Activated CD4-positive, alpha-beta memory T cell treated with anti-CD3 and anti-CD28 coated beads for 36 hours (primary cell): ENCODE data around the gene SDSL. TPM values are rescaled to one million over a fixed set of nuclear protein-coding genes. Genes with fewer than 3 reads are reported as not detected.

Experiments used
- CTCF ChIA-PET: fragments of 350-600 bp; sonication (Branson Sonifier 250); formaldehyde crosslinking; loops from one replicate; lab custom pipeline; 2021; ENCODE audit warnings: antibody characterized with exemption, inconsistent platforms; lab: Charles Lee
- POLR2A ChIA-PET: fragments of 350-600 bp; sonication (Branson Sonifier 250); formaldehyde crosslinking; loops from one replicate; lab custom pipeline; 2021; ENCODE audit warnings: antibody characterized with exemption; lab: Charles Lee
- DNase-seq: peaks from one replicate; pipeline ENCODE4 v3.0.0-alpha.2; 2020
- H3K27ac Mint-ChIP-seq: one replicate; pipeline ENCODE4 v1.8.0; 2021; ENCODE audit warnings: mixed read lengths
- H3K27me3 Mint-ChIP-seq: one replicate; pipeline ENCODE4 v1.8.0; 2021; ENCODE audit warnings: mixed read lengths
- H3K36me3 Mint-ChIP-seq: one replicate; pipeline ENCODE4 v1.8.0; 2021; ENCODE audit warnings: mixed read lengths
- H3K4me1 Mint-ChIP-seq: one replicate; pipeline ENCODE4 v1.8.0; 2021; ENCODE audit warnings: low read depth, mixed read lengths
- H3K4me3 Mint-ChIP-seq: one replicate; pipeline ENCODE4 v1.8.0; 2021; ENCODE audit warnings: mild to moderate bottlenecking, mixed read lengths
- H3K9me3 Mint-ChIP-seq: one replicate; pipeline ENCODE4 v1.8.0; 2021; ENCODE audit warnings: mixed read lengths
- intact Hi-C: fragments of 100-400 bp; cut with micrococcal nuclease; formaldehyde crosslinking; loops from one replicate; pipeline ENCODE4 v1.15.1; 2023
- total RNA-seq, 2 experiments: library from RNA; stranded (reverse); gene quantifications; one replicate each; pipeline ENCODE4 v1.2.3, GENCODE V29; 2021

The SDSL gene
- total RNA-seq, 2 experiments from 2014 or later: not detected

GRCh38 chr12:113462117-113462774, 40.1 kb downstream of the SDSL start:
- POLR2A ChIA-PET: no interaction called here
- no peaks in the 10 kb centered on the region for H3K36me3 Mint-ChIP-seq
- H3K27ac Mint-ChIP-seq: no peak overlapping the region
- peaks cover 2% of the 10 kb centered on the region for H3K9me3 Mint-ChIP-seq
- intact Hi-C loops: loop anchor here (2.0 kb wide), 1 partner anchor 17 kb away; no protein-coding TSS in a partner anchor
- CTCF ChIA-PET: interaction anchor here (0.6 to 1.6 kb wide), 13 partner anchors 9 to 266 kb away, joined by 3 to 7 read pairs (median 3); no protein-coding TSS in a partner anchor
- peaks cover 53% of the 10 kb centered on the region for H3K27me3 Mint-ChIP-seq
- peaks cover 28% of the 10 kb centered on the region for H3K4me1 Mint-ChIP-seq
- H3K4me3 Mint-ChIP-seq: peak overlapping the region; percentile 70
- peak; percentile 80 for DNase-seq

GRCh38 chr12:113462998-113463745, 41.0 kb downstream of the SDSL start:
- intact Hi-C loops: loop anchor here (2.0 kb wide), 1 partner anchor 16 kb away; no protein-coding TSS in a partner anchor
- peaks cover 2% of the 10 kb centered on the region for H3K9me3 Mint-ChIP-seq
- no peak for DNase-seq
- no peak overlapping the region for H3K27ac Mint-ChIP-seq
- peaks cover 59% of the 10 kb centered on the region for H3K27me3 Mint-ChIP-seq
- ChIA-PET CTCF (interaction anchor here (1.3 to 1.6 kb wide), 3 partner anchors 139 to 229 kb away, joined by 3 to 4 read pairs (median 4); no protein-coding TSS in a partner anchor), POLR2A (no interaction called here)
- H3K4me3 Mint-ChIP-seq: peak overlapping the region; percentile 33
- H3K4me1 Mint-ChIP-seq: peaks cover 31% of the 10 kb centered on the region
- no peaks in the 10 kb centered on the region for H3K36me3 Mint-ChIP-seq

- intact Hi-C loops: loop anchor here (2.0 kb wide), 1 partner anchor 15 kb away; no protein-coding TSS in a partner anchor
Observed at GRCh38 chr12:113463746-113464451, 41.7 kb downstream of the SDSL start.

GRCh38 chr12:113464452-113464775, 42.2 kb downstream of the SDSL start:
- ChIA-PET CTCF (no interaction called here), POLR2A (no interaction called here)
- no peaks in the 10 kb centered on the region for H3K36me3 Mint-ChIP-seq
- peaks cover 62% of the 10 kb centered on the region for H3K27me3 Mint-ChIP-seq
- peaks cover 2% of the 10 kb centered on the region for H3K9me3 Mint-ChIP-seq
- DNase-seq: no peak
- peaks cover 31% of the 10 kb centered on the region for H3K4me1 Mint-ChIP-seq
- H3K4me3 Mint-ChIP-seq: no peak overlapping the region
- intact Hi-C loops: no loop called here
- no peak overlapping the region for H3K27ac Mint-ChIP-seq

More at GRCh38 chr12:113463746-113464451, 41.7 kb downstream of the SDSL start:
- H3K9me3 Mint-ChIP-seq: peaks cover 2% of the 10 kb centered on the region
- no peak for DNase-seq
- H3K4me3 Mint-ChIP-seq: peak overlapping the region; percentile 33
- CTCF ChIA-PET: no interaction called here
- no peak overlapping the region for H3K27ac Mint-ChIP-seq
- peaks cover 61% of the 10 kb centered on the region for H3K27me3 Mint-ChIP-seq
- H3K4me1 Mint-ChIP-seq: peaks cover 31% of the 10 kb centered on the region
- no peaks in the 10 kb centered on the region for H3K36me3 Mint-ChIP-seq
- POLR2A ChIA-PET: no interaction called here

DNA sequence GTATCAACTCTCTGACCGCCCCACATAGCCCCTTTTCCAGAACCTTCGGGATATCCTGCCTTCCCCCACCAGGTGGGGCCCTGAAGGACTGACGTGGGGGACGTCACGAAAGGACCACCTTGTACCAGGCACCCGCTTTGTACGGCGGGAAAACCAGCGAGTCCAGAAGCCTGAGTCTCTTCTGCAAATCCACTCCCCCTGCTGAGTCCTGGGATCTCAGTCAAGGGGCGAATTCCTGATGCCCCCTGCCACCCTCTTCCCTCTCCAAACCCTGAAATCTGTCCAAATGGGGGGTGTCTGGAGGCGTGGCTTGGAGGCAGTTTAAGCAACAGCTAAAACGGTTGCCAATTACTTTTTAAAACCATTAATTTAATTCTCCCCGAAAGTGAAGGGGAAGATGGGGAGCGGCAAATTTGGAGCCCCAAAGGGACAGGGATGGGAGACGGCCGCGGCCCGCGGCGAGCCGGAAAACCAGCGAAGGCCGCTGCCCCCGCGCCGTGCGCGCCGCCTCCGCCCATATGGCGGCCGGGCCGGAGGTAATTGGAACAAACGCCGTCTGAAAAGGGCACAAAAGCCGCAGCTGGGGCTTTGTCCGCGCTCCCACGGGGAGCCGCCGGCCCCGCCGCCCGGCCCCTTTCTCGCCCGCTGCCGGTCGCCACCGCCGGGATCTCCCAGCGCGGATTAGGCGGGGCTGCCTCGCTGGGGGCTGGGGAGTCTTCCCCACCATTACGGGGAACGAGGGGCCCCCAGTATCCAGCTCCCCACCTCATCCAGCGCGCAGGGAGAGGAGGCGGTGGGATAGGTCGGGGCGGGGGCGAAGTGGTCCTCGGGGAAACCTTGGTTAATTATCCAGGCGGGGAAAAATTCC, 42.9 kb downstream of the SDSL start:
- H3K4me1 Mint-ChIP-seq: peaks cover 31% of the 10 kb centered on the region
- DNase-seq: no peak
- POLR2A ChIA-PET: no interaction called here
- H3K4me3 Mint-ChIP-seq: no peak overlapping the region
- peaks cover 60% of the 10 kb centered on the region for H3K27me3 Mint-ChIP-seq
- peaks cover 2% of the 10 kb centered on the region for H3K9me3 Mint-ChIP-seq
- intact Hi-C loops: no loop called here
- CTCF ChIA-PET: no interaction called here
- no peak overlapping the region for H3K27ac Mint-ChIP-seq
- no peaks in the 10 kb centered on the region for H3K36me3 Mint-ChIP-seq

- Mint-ChIP-seq H3K4me3 (no peak overlapping the region), H3K27me3 (peaks cover 64% of the 10 kb centered on the region), H3K9me3 (peaks cover 2% of the 10 kb centered on the region), H3K4me1 (peaks cover 31% of the 10 kb centered on the region), H3K27ac (no peak overlapping the region), H3K36me3 (no peaks in the 10 kb centered on the region)
- DNase-seq: no peak
- CTCF ChIA-PET: no interaction called here
- intact Hi-C loops: no loop called here
- POLR2A ChIA-PET: no interaction called here
Observed at GRCh38 chr12:113465808-113466453, 43.8 kb downstream of the SDSL start.

DNA sequence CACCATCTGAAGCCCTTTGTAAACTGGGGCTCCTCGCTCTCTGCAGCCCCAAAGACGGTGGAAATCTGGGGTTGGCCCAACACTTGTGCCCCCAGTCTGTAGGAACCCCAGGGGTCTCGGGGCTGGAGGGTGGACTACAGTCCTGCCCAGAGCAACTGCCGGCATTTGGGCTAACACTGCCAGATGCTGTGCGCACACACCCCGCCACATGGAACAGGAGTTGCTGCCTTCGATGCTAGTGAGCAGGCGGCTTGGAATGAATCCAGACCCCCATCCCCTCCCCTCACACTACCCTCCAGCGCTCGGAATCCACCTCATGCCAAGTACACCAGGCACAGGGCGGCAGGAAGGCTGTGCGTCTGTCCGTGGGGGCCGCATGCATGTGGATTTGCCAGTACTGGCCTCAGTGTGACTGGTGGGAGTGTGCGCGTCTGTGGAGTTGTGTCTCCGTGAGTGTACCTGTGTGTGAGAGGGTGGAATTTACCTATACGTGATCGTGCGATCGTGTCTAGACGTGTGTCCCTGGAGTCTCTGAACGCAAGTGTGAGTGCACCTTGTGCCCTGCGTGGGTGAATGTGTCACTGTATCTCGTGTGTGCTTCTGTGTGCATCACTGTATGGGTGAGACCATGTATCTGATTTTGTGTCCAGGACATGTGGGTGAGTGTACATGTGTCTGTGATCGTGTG, 44.4 kb downstream of the SDSL start:
- Mint-ChIP-seq H3K27ac (no peak overlapping the region), H3K4me1 (peaks cover 31% of the 10 kb centered on the region), H3K9me3 (peaks cover under 1% of the 10 kb centered on the region), H3K27me3 (peaks cover 65% of the 10 kb centered on the region), H3K36me3 (no peaks in the 10 kb centered on the region), H3K4me3 (no peak overlapping the region)
- CTCF ChIA-PET: no interaction called here
- POLR2A ChIA-PET: no interaction called here
- intact Hi-C loops: no loop called here
- DNase-seq: no peak

DNA sequence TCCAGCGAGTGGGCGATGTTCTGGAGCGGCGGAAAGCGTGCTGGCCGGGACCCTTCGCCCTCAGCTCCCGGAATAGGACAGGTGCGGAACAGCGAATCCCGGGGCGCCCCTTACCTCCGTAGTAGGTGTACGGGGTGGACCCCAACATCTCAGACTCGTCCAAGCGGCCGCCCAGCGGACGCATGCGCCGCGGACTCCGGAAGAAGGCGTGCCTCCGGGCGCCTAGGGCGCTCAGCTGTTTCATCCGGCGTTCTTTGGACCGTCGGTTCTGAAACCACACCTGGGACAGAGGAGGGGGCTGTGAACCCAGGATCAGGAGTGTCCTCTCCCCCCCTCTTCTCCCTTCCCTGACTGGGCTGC, 44.9 kb downstream of the SDSL start:
- ChIA-PET CTCF (no interaction called here), POLR2A (no interaction called here)
- H3K9me3 Mint-ChIP-seq: no peaks in the 10 kb centered on the region
- H3K27me3 Mint-ChIP-seq: peaks cover 67% of the 10 kb centered on the region
- intact Hi-C loops: no loop called here
- peaks cover 33% of the 10 kb centered on the region for H3K4me1 Mint-ChIP-seq
- no peak overlapping the region for H3K27ac Mint-ChIP-seq
- no peak for DNase-seq
- H3K36me3 Mint-ChIP-seq: no peaks in the 10 kb centered on the region
- no peak overlapping the region for H3K4me3 Mint-ChIP-seq

DNA sequence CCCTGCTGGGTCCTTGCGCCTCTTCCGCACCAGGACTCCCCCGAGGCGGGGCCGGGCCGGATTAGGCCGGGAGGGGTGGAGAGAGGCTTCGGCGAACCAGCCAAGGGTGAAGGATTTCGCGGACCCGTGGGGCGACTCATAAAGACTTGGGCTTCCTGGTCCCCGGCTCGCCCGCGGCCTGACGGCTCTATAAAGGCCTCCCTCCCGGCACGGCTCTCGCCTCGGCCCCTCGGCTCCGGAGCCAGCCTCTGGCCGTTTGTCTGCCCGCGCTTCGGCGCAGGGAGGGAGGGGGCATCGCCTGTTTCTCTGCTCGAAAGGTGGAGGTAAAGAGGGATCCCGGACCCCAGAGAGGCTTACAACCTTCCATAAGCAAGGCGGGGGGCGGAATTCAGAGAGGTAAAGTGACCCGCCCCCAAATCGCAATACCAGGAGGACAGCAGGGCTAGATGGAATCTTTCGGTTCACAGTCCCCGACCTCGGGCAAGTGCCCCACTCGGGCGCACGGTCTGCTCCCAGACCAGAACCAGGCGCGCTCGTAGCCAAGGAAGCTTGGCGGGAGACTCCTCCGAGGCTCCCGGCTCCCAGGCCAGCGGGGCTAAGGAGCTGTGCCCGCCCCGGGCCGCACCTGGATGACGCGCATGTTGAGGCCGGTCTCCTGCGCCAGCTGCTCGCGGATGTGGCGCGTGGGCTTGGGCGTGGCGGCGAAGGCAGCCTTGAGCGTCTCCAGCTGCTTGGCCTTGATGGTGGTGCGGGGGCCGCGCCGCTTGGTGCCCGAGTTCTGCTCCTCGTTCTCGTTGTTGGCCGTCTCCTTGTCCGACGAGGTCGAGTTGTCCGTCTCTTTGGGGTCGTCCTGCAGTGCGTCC, 45.6 kb downstream of the SDSL start:
- peaks cover 30% of the 10 kb centered on the region for H3K4me1 Mint-ChIP-seq
- H3K9me3 Mint-ChIP-seq: no peaks in the 10 kb centered on the region
- intact Hi-C loops: no loop called here
- no peak overlapping the region for H3K27ac Mint-ChIP-seq
- H3K4me3 Mint-ChIP-seq: no peak overlapping the region
- H3K27me3 Mint-ChIP-seq: peaks cover 68% of the 10 kb centered on the region
- H3K36me3 Mint-ChIP-seq: no peaks in the 10 kb centered on the region
- POLR2A ChIA-PET: no interaction called here
- no peak for DNase-seq
- CTCF ChIA-PET: no interaction called here

DNA sequence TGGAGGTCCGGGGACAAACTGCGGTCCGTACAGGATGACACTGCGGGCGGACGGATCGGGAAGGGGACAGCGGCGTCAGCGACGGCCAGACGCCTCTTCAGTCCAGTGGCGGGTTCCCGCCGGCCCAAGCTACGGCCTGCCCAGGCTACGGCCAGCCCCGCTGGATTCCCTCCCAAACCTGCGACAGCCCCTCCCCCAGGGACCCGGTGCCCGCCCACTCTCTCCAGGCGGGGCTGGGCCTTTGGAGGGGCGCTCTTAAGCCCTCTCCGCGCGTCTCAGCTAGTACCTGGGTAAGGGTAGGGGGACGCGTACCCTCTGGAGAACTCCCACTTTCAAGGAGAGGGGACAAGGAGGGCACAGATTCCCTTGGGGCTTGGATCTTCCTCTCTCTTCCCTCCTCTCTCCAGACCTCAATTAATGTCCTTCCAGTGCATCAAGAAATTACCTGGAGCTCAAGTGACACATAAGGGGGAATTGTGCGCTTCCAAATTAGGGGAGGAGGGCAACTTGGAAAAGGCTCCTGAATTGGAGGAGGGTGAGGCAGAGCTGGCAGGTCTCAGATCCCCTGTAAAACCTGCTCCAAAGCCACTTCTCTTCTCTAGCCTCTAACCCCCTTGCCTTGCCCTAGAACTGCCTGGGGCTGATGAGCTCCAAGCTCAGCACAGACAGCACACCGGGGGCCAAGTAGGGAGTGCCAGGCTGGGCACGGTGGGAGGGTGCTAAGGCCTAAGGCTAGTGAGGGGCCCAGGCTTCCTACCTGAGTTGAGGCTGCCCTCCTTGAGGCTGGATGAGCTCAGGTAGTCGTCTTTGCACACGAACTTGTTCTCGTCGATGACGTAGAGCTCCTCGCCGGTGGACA, 46.4 kb downstream of the SDSL start:
- Mint-ChIP-seq H3K36me3 (no peaks in the 10 kb centered on the region), H3K4me1 (peaks cover 26% of the 10 kb centered on the region), H3K27ac (no peak overlapping the region), H3K4me3 (no peak overlapping the region), H3K27me3 (peaks cover 73% of the 10 kb centered on the region), H3K9me3 (no peaks in the 10 kb centered on the region)
- ChIA-PET POLR2A (no interaction called here), CTCF (no interaction called here)
- no peak for DNase-seq
- intact Hi-C loops: no loop called here
